HEK293 (cell line): ENCODE results near the gene ADAMTS17.
A peak's percentile ranks its signal among the peaks of the same experiment; 100 is the strongest.

ENCODE experiments used
- BCL11A ChIP-seq: fragments of 450-650 bp; formaldehyde crosslinking; IDR thresholded peaks from 2 replicates; pipeline ENCODE4 v1.5.1; 2016; ENCODE audit warnings: low read depth, missing biosample characterization, missing genetic modification characterization
- FEZF1 ChIP-seq: fragments of 450-650 bp; formaldehyde crosslinking; IDR thresholded peaks from 2 replicates; pipeline ENCODE4 v1.5.1; 2016; ENCODE audit warnings: missing biosample characterization, missing genetic modification characterization
- GLIS1 ChIP-seq: fragments of 450-650 bp; formaldehyde crosslinking; IDR thresholded peaks from 2 replicates; pipeline ENCODE4 v1.5.1; 2016; ENCODE audit warnings: missing biosample characterization, missing genetic modification characterization
- GLIS2 ChIP-seq: fragments of 450-650 bp; formaldehyde crosslinking; IDR thresholded peaks from 2 replicates; pipeline ENCODE4 v1.5.1; 2016; ENCODE audit warnings: missing biosample characterization, missing genetic modification characterization
- MYNN ChIP-seq: fragments of 450-650 bp; formaldehyde crosslinking; IDR thresholded peaks from 2 replicates; pipeline ENCODE4 v1.5.1; 2016; ENCODE audit warnings: missing biosample characterization, missing genetic modification characterization, borderline replicate concordance
- OSR2 ChIP-seq: fragments of 450-650 bp; formaldehyde crosslinking; IDR thresholded peaks from 2 replicates; pipeline ENCODE4 v1.5.1; 2016; ENCODE audit warnings: missing biosample characterization, missing genetic modification characterization
- OVOL3 ChIP-seq: fragments of 450-650 bp; formaldehyde crosslinking; IDR thresholded peaks from 2 replicates; pipeline ENCODE4 v1.5.1; 2016; ENCODE audit warnings: missing biosample characterization, missing genetic modification characterization
- REPIN1 ChIP-seq: fragments of 450-650 bp; formaldehyde crosslinking; IDR thresholded peaks from 2 replicates; pipeline ENCODE4 v1.5.1; 2017; ENCODE audit warnings: missing biosample characterization, missing genetic modification characterization, low read depth
- SP2 ChIP-seq: fragments of 450-650 bp; formaldehyde crosslinking; IDR thresholded peaks from 2 replicates; pipeline ENCODE4 v1.5.1; 2016; ENCODE audit warnings: missing biosample characterization, missing genetic modification characterization
- YY1 ChIP-seq: fragments of 450-650 bp; formaldehyde crosslinking; IDR thresholded peaks from 2 replicates; pipeline ENCODE4 v1.5.1; 2018; ENCODE audit warnings: missing biosample characterization, missing genetic modification characterization
- ZBTB1 ChIP-seq: fragments of 450-650 bp; formaldehyde crosslinking; IDR thresholded peaks from 2 replicates; pipeline ENCODE4 v1.5.1; 2016; ENCODE audit warnings: missing biosample characterization, missing genetic modification characterization
- ZBTB48 ChIP-seq: fragments of 450-650 bp; formaldehyde crosslinking; IDR thresholded peaks from 2 replicates; pipeline ENCODE4 v1.5.1; 2016; ENCODE audit warnings: missing biosample characterization, missing genetic modification characterization
- ZIC2 ChIP-seq: fragments of 450-650 bp; formaldehyde crosslinking; IDR thresholded peaks from 2 replicates; pipeline ENCODE4 v1.5.1; 2016; ENCODE audit warnings: missing biosample characterization, missing genetic modification characterization
- ZNF157 ChIP-seq: fragments of 450-650 bp; formaldehyde crosslinking; IDR thresholded peaks from 2 replicates; pipeline ENCODE4 v1.5.1; 2016; ENCODE audit warnings: missing biosample characterization, missing genetic modification characterization
- ZNF18 ChIP-seq: fragments of 450-650 bp; formaldehyde crosslinking; IDR thresholded peaks from 2 replicates; pipeline ENCODE4 v1.5.1; 2016; ENCODE audit warnings: missing biosample characterization, missing genetic modification characterization
- ZNF2 ChIP-seq: fragments of 450-650 bp; formaldehyde crosslinking; IDR thresholded peaks from 2 replicates; pipeline ENCODE4 v1.5.1; 2016; ENCODE audit warnings: missing biosample characterization, missing genetic modification characterization
- ZNF211 ChIP-seq: fragments of 450-650 bp; formaldehyde crosslinking; IDR thresholded peaks from 2 replicates; pipeline ENCODE4 v1.5.1; 2016; ENCODE audit warnings: low read depth, missing biosample characterization, missing genetic modification characterization
- ZNF239 ChIP-seq: fragments of 450-650 bp; formaldehyde crosslinking; IDR thresholded peaks from 2 replicates; pipeline ENCODE4 v1.5.1; 2016; ENCODE audit warnings: missing biosample characterization, missing genetic modification characterization
- ZNF311 ChIP-seq: fragments of 450-650 bp; formaldehyde crosslinking; IDR thresholded peaks from 2 replicates; pipeline ENCODE4 v1.5.1; 2017; ENCODE audit warnings: missing biosample characterization, missing genetic modification characterization, borderline replicate concordance
- ZNF398 ChIP-seq: fragments of 450-650 bp; formaldehyde crosslinking; IDR thresholded peaks from 2 replicates; pipeline ENCODE4 v1.5.1; 2017; ENCODE audit warnings: missing biosample characterization, missing genetic modification characterization
- ZNF423 ChIP-seq: fragments of 450-650 bp; formaldehyde crosslinking; IDR thresholded peaks from 2 replicates; pipeline ENCODE4 v1.5.1; 2016; ENCODE audit warnings: missing biosample characterization, missing genetic modification characterization
- ZNF426 ChIP-seq: fragments of 450-650 bp; formaldehyde crosslinking; IDR thresholded peaks from 2 replicates; pipeline ENCODE4 v1.5.1; 2017; ENCODE audit warnings: missing biosample characterization, missing genetic modification characterization, mild to moderate bottlenecking, inconsistent platforms, moderate library complexity
- ZNF48 ChIP-seq: fragments of 450-650 bp; formaldehyde crosslinking; IDR thresholded peaks from 2 replicates; pipeline ENCODE4 v1.5.1; 2016; ENCODE audit warnings: missing biosample characterization, missing genetic modification characterization
- ZNF530 ChIP-seq: fragments of 450-650 bp; formaldehyde crosslinking; IDR thresholded peaks from 2 replicates; pipeline ENCODE4 v1.5.1; 2016; ENCODE audit warnings: low read depth, missing biosample characterization, missing genetic modification characterization
- ZNF555 ChIP-seq: fragments of 450-650 bp; formaldehyde crosslinking; conservative IDR thresholded peaks from 2 replicates; pipeline ENCODE4 v1.5.1; 2017; ENCODE audit warnings: missing biosample characterization, mild to moderate bottlenecking, missing genetic modification characterization, inconsistent platforms
- ZNF585B ChIP-seq: fragments of 450-650 bp; formaldehyde crosslinking; IDR thresholded peaks from 2 replicates; pipeline ENCODE4 v1.5.1; 2016; ENCODE audit warnings: missing biosample characterization, missing genetic modification characterization
- ZNF621 ChIP-seq: fragments of 450-650 bp; formaldehyde crosslinking; IDR thresholded peaks from 2 replicates; pipeline ENCODE4 v1.5.1; 2017; ENCODE audit warnings: missing biosample characterization, missing genetic modification characterization
- ZNF645 ChIP-seq: fragments of 450-650 bp; formaldehyde crosslinking; IDR thresholded peaks from 2 replicates; pipeline ENCODE4; 2016; ENCODE audit warnings: missing biosample characterization, missing genetic modification characterization
- ZNF658 ChIP-seq: fragments of 450-650 bp; formaldehyde crosslinking; IDR thresholded peaks from 2 replicates; pipeline ENCODE4; 2016; ENCODE audit warnings: missing biosample characterization, missing genetic modification characterization
- ZNF660 ChIP-seq: fragments of 450-650 bp; IDR thresholded peaks from 2 replicates; pipeline ENCODE4 v1.5.1; 2018; ENCODE audit warnings: missing biosample characterization, mild to moderate bottlenecking, missing genetic modification characterization
- ZNF670 ChIP-seq: fragments of 450-650 bp; formaldehyde crosslinking; IDR thresholded peaks from 2 replicates; pipeline ENCODE4 v1.5.1; 2016; ENCODE audit warnings: missing biosample characterization, missing genetic modification characterization, low read depth
- ZNF701 ChIP-seq: fragments of 450-650 bp; formaldehyde crosslinking; IDR thresholded peaks from 2 replicates; pipeline ENCODE4 v1.5.1; 2016; ENCODE audit warnings: missing biosample characterization, missing genetic modification characterization
- ZNF791 ChIP-seq: fragments of 450-650 bp; formaldehyde crosslinking; IDR thresholded peaks from 2 replicates; pipeline ENCODE4 v1.5.1; 2016; ENCODE audit warnings: missing biosample characterization, missing genetic modification characterization
- ZSCAN16 ChIP-seq: fragments of 450-650 bp; formaldehyde crosslinking; IDR thresholded peaks from 2 replicates; pipeline ENCODE4 v1.5.1; 2016; ENCODE audit warnings: missing biosample characterization, missing genetic modification characterization
- ZSCAN18 ChIP-seq: fragments of 450-650 bp; formaldehyde crosslinking; IDR thresholded peaks from 2 replicates; pipeline ENCODE4 v1.5.1; 2016; ENCODE audit warnings: missing biosample characterization, missing genetic modification characterization
- ZSCAN30 ChIP-seq: fragments of 450-650 bp; IDR thresholded peaks from 2 replicates; pipeline ENCODE4 v1.5.1; 2018; ENCODE audit warnings: missing biosample characterization, mild to moderate bottlenecking, missing genetic modification characterization, moderate library complexity

The ADAMTS17 gene

GRCh38 chr15:100111125-100112060 lies 230.4 kb downstream of the ADAMTS17 start (continued):
- TF ChIP-seq ZNF18 (no peak), ZSCAN18 (no peak), MYNN (tag by site-specific recombination) (no peak), ZNF530 (tag by site-specific recombination) (no peak), GLIS2 (tag by site-specific recombination) (no peak), ZNF555 (tag by site-specific recombination) (no peak), ZSCAN30 (tag by site-specific recombination) (no peak), FEZF1 (tag by site-specific recombination) (no peak), ZNF660 (tag by site-specific recombination) (no peak), ZNF621 (tag by site-specific recombination) (no peak), ZNF426 (no peak), ZNF157 (no peak), SP2 (tag by site-specific recombination) (no peak), ZNF211 (tag by site-specific recombination) (no peak), ZNF645 (tag by site-specific recombination) (no peak), ZNF2 (no peak), GLIS1 (peak; percentile 62), REPIN1 (tag by site-specific recombination) (no peak), ZNF585B (tag by site-specific recombination) (no peak), ZNF670 (no peak), OVOL3 (tag by site-specific recombination) (no peak), OSR2 (tag by site-specific recombination) (peak; percentile 39; the same call in 1 of the 2 replicates), BCL11A (no peak), ZNF701 (no peak), ZNF239 (tag by site-specific recombination) (no peak), ZNF398 (tag by site-specific recombination) (no peak), ZNF48 (tag by site-specific recombination) (no peak), ZBTB1 (no peak), ZNF791 (tag by site-specific recombination) (no peak), ZBTB48 (tag by site-specific recombination) (0 out of 2 replicates have a peak, but pooled peaks have one; percentile 57), ZNF658 (tag by site-specific recombination) (no peak), ZIC2 (peak; percentile 75), ZNF423 (tag by site-specific recombination) (no peak), ZNF311 (tag by site-specific recombination) (no peak), YY1 (tag by site-specific recombination) (no peak), ZSCAN16 (tag by site-specific recombination) (no peak)
